Thoracic aorta (tissue), 2 donors: ENCODE data around the gene CSNK2B. TPM values are rescaled to one million over a fixed set of nuclear protein-coding genes. Genes with fewer than 3 reads are reported as not detected.

Source experiments
- ATAC-seq: fragments of 150-250 bp; one replicate; pipeline ENCODE4 v1.8.0; 2017; ENCODE audit warnings: low read depth; ENCODE audit not compliant: insufficient number of reproducible peaks, low FRiP score
- DNase-seq: peaks from one replicate; pipeline ENCODE4 v3.0.0-alpha.2; 2020; ENCODE audit warnings: low spot score
- H3K27ac ChIP-seq, 2 donors: fragments of 200-600 bp; sonication (generic); 1 replicate in 1 of 2; 2 replicates in 1 of 2; pipeline ENCODE4 v1.5.1; 2016; ENCODE audit warnings: mild to moderate bottlenecking in 2 of 2, moderate library complexity in 2 of 2
- H3K27me3 ChIP-seq: fragments of 200-600 bp; sonication (generic); replicated peaks from 2 replicates; pipeline ENCODE4 v1.6.0; 2016; ENCODE audit warnings: mild to moderate bottlenecking; ENCODE audit not compliant: insufficient read depth
- H3K36me3 ChIP-seq: fragments of 200-600 bp; sonication (generic); one replicate; pipeline ENCODE4 v1.5.1; 2016
- H3K4me1 ChIP-seq, 2 donors: fragments of 200-600 bp; sonication (generic); 1 replicate in 1 of 2; 2 replicates in 1 of 2; pipeline versions ENCODE4 v1.5.1 to v1.6.0; 2016; ENCODE audit warnings: low read depth in 2 of 2, mild to moderate bottlenecking in 1 of 2; ENCODE audit not compliant: control insufficient read depth in 1 of 2
- H3K4me3 ChIP-seq: fragments of 200-600 bp; sonication (generic); 2 replicates; pipeline ENCODE4 v1.5.1; 2016; ENCODE audit warnings: mild to moderate bottlenecking
- H3K9me3 ChIP-seq: fragments of 200-600 bp; sonication (generic); 2 replicates; pipeline ENCODE4 v1.5.1; 2016
- CTCF ChIP-seq: fragments of 200-600 bp; sonication (generic); IDR thresholded peaks from one replicate; pipeline ENCODE4 v1.5.1; 2019; ENCODE audit warnings: antibody characterized with exemption
- total RNA-seq, 2 donors: library from RNA; depleted of rRNA; stranded (reverse); fragments of >200 nt; gene quantifications; one replicate each; pipeline versions ENCODE4 v1.1.0 to v1.2.3, GENCODE V29; 2016

Gene CSNK2B
- total RNA-seq, 2 donors from 2014 or later = 175 to 202 TPM

GRCh38 chr6:31639043-31639442, 26.8 kb upstream of the CSNK2B start:
- ATAC-seq (no peak), DNase-seq (no peak)
- Histone ChIP-seq H3K27me3 (no peaks in the 10 kb centered on the region), H3K4me1 (no peaks in the 10 kb centered on the region), H3K27ac (no peak overlapping the region), H3K9me3 (no peaks in the 10 kb centered on the region), H3K36me3 (peaks cover 85% of the 10 kb centered on the region), H3K4me3 (no peak overlapping the region)
- TF ChIP-seq CTCF = no peak

GRCh38 chr6:31639449-31639861, 26.4 kb upstream of the CSNK2B start:
- no peak for TF ChIP-seq CTCF
- Histone ChIP-seq H3K27ac (no peak overlapping the region), H3K9me3 (no peaks in the 10 kb centered on the region), H3K4me3 (no peak overlapping the region), H3K27me3 (no peaks in the 10 kb centered on the region), H3K4me1 (no peaks in the 10 kb centered on the region), H3K36me3 (peaks cover 85% of the 10 kb centered on the region)
- no peak for ATAC-seq
- DNase-seq = no peak

GRCh38 chr6:31640612-31641011, 25.3 kb upstream of the CSNK2B start:
- TF ChIP-seq CTCF = no peak
- peaks cover 85% of the 10 kb centered on the region for H3K36me3 ChIP-seq

GRCh38 chr6:31641370-31641769, 24.5 kb upstream of the CSNK2B start:
- no peaks in the 10 kb centered on the region for H3K9me3 ChIP-seq
- TF ChIP-seq CTCF = no peak
- H3K27me3 ChIP-seq = no peaks in the 10 kb centered on the region
- no peak overlapping the region for H3K4me3 ChIP-seq
- ATAC-seq = no peak
- no peaks in the 10 kb centered on the region for H3K4me1 ChIP-seq
- H3K36me3 ChIP-seq = peaks cover 85% of the 10 kb centered on the region
- no peak overlapping the region for H3K27ac ChIP-seq
- no peak for DNase-seq

More at GRCh38 chr6:31640612-31641011, 25.3 kb upstream of the CSNK2B start:
- ATAC-seq (no peak), DNase-seq (no peak)
- Histone ChIP-seq H3K4me3 (no peak overlapping the region), H3K27me3 (no peaks in the 10 kb centered on the region), H3K9me3 (no peaks in the 10 kb centered on the region), H3K27ac (no peak overlapping the region), H3K4me1 (no peaks in the 10 kb centered on the region)

GRCh38 chr6:31642798-31643570, 22.9 kb upstream of the CSNK2B start:
- Histone ChIP-seq H3K36me3 (peaks cover 86% of the 10 kb centered on the region), H3K4me1 (no peaks in the 10 kb centered on the region), H3K27ac (no peak overlapping the region), H3K4me3 (no peak overlapping the region), H3K27me3 (no peaks in the 10 kb centered on the region), H3K9me3 (no peaks in the 10 kb centered on the region)
- TF ChIP-seq CTCF = no peak
- ATAC-seq = no peak
- no peak for DNase-seq
